Tibial nerve (tissue), 4 donors: ENCODE results near the gene FARSB. TPM values are rescaled to one million over a fixed set of nuclear protein-coding genes. Genes with fewer than 3 reads are reported as not detected.
A peak's percentile ranks its signal among the peaks of the same experiment; 100 is the strongest.

Experiments used
- DNase-seq, 2 donors: peaks; one replicate each; pipeline ENCODE4 v3.0.0-alpha.2; 2019; ENCODE audit warnings: low spot score in 2 of 2
- H3K27ac ChIP-seq, 4 donors: fragments of 200-600 bp; sonication (generic) in 3 of 4; one replicate each; pipeline ENCODE4 v1.5.1; 2017 to 2019; ENCODE audit warnings: mild to moderate bottlenecking in 1 of 4
- H3K27me3 ChIP-seq, 2 donors: fragments of 200-600 bp; sonication (generic) in 1 of 2; one replicate each; pipeline versions ENCODE4 v1.5.1 to v1.6.0; 2017 to 2019
- H3K36me3 ChIP-seq, 3 donors: fragments of 200-600 bp; sonication (generic); one replicate each; pipeline ENCODE4 v1.5.1; 2018 to 2019
- H3K4me1 ChIP-seq, 4 donors: fragments of 200-600 bp; sonication (generic) in 3 of 4; one replicate each; pipeline ENCODE4 v1.5.1; 2017 to 2019
- H3K4me3 ChIP-seq, 4 donors: fragments of 200-600 bp; sonication (generic) in 3 of 4; one replicate each; pipeline ENCODE4 v1.5.1; 2017 to 2019; ENCODE audit warnings: mild to moderate bottlenecking in 1 of 4, moderate library complexity in 1 of 4
- H3K9me3 ChIP-seq, 4 donors: fragments of 200-600 bp; sonication (generic) in 3 of 4; one replicate each; pipeline ENCODE4 v1.5.1; 2017 to 2019
- EP300 ChIP-seq, 2 donors: sonication (generic); formaldehyde crosslinking; IDR thresholded peaks; one replicate each; pipeline ENCODE4 v1.6.1; 2017; ENCODE audit warnings: antibody characterized with exemption in 2 of 2, mild to moderate bottlenecking in 1 of 2
- POLR2A ChIP-seq, 2 donors: fragments of 450-650 bp; IDR thresholded peaks; one replicate each; pipeline ENCODE4 v1.6.1; 2017; ENCODE audit warnings: antibody characterized with exemption in 2 of 2, mild to moderate bottlenecking in 2 of 2, moderate library complexity in 2 of 2
- WGBS, 2 donors: methylation state at CpG; one replicate each; pipeline ENCODE4 v1.1.5; 2018; 5-methylcytosine and 5-hydroxymethylcytosine counted together
- total RNA-seq, 4 donors: library from RNA; depleted of rRNA; stranded (reverse); fragments of >200 nt; gene quantifications; one replicate each; pipeline ENCODE4 v1.1.0, GENCODE V29; 2016
- TF ChIP-seq, protein P1 (sequence below), 5 experiments: fragments of 200-600 bp in 3 of 5; fragments of 450-650 bp in 2 of 5; sonication (generic) in 3 of 5; IDR thresholded peaks; one replicate each; pipeline ENCODE4 v1.5.1; 2016 to 2019; ENCODE audit warnings: antibody characterized with exemption in 5 of 5, mild to moderate bottlenecking in 3 of 5, moderate library complexity in 2 of 5

Gene FARSB
- total RNA-seq, 4 donors from 2014 or later = 12.3 to 16.8 (median 13.9) TPM

DNA sequence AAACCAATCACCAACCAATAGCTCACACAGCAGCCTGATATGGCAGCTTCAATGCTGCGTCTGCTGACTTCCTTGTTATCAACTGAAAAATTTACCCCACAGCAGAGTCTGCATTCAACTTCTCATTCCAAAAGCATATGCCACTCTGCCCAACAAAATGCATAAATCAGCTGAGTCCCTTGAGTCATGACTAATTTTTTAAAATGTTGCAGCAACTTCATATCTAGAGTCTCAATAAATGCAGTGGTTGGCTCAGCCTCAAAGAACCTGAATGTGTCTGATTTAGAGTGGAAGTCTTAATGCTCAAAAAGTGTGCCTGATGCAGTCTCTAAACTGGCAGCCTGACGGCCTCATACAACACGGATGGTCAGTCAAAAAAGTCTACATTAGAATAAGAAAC lies 46.5 kb downstream of the FARSB start:
- Histone ChIP-seq H3K4me1 (peaks cover 0 to 23% (median 3%) of the 10 kb centered on the region in 4 donors), H3K36me3 (peaks cover 0 to 23% (median 4%) of the 10 kb centered on the region in 3 donors), H3K4me3 (no peak overlapping the region), H3K27me3 (no peaks in the 10 kb centered on the region), H3K9me3 (no peaks in the 10 kb centered on the region), H3K27ac (peak overlapping the region in 1 of 4 donors; percentile 32)
- TF ChIP-seq, protein P1, sequence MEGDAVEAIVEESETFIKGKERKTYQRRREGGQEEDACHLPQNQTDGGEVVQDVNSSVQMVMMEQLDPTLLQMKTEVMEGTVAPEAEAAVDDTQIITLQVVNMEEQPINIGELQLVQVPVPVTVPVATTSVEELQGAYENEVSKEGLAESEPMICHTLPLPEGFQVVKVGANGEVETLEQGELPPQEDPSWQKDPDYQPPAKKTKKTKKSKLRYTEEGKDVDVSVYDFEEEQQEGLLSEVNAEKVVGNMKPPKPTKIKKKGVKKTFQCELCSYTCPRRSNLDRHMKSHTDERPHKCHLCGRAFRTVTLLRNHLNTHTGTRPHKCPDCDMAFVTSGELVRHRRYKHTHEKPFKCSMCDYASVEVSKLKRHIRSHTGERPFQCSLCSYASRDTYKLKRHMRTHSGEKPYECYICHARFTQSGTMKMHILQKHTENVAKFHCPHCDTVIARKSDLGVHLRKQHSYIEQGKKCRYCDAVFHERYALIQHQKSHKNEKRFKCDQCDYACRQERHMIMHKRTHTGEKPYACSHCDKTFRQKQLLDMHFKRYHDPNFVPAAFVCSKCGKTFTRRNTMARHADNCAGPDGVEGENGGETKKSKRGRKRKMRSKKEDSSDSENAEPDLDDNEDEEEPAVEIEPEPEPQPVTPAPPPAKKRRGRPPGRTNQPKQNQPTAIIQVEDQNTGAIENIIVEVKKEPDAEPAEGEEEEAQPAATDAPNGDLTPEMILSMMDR (IDR thresholded peaks at IDR 0.05) = no peak
- TF ChIP-seq POLR2A (IDR thresholded peaks at IDR 0.05) = no peak
- TF ChIP-seq EP300 (IDR thresholded peaks at IDR 0.05) = no peak
- DNase-seq = no peak
- 63 to 65% methylated on average over 3 of the region's 3 CpGs for WGBS, 2 donors

- no peak for DNase-seq
- peaks cover 0 to 16% (median 4%) of the 10 kb centered on the region in 3 donors for H3K36me3 ChIP-seq
- peaks cover 0 to 23% (median 3%) of the 10 kb centered on the region in 4 donors for H3K4me1 ChIP-seq
- TF ChIP-seq EP300 (IDR thresholded peaks at IDR 0.05) = no peak
- TF ChIP-seq, protein P1 (IDR thresholded peaks at IDR 0.05) = no peak
- no peak for TF ChIP-seq POLR2A (IDR thresholded peaks at IDR 0.05)
- no peaks in the 10 kb centered on the region for H3K9me3 ChIP-seq
- no peak overlapping the region for H3K4me3 ChIP-seq
- 41 to 50% methylated on average over 4 of the region's 4 CpGs for WGBS, 2 donors
- no peak overlapping the region for H3K27ac ChIP-seq
- no peaks in the 10 kb centered on the region for H3K27me3 ChIP-seq
Observed at GRCh38 chr2:222608081-222608480, 47.8 kb downstream of the FARSB start.

GRCh38 chr2:222606306-222606705 lies 49.6 kb downstream of the FARSB start:
- Histone ChIP-seq H3K9me3 (no peaks in the 10 kb centered on the region), H3K36me3 (peaks cover 0 to 7% (median 0%) of the 10 kb centered on the region in 3 donors), H3K27ac (peak overlapping the region in 2 of 4 donors; percentile 11 to 25), H3K27me3 (no peaks in the 10 kb centered on the region), H3K4me3 (no peak overlapping the region), H3K4me1 (peaks cover 0 to 23% (median 3%) of the 10 kb centered on the region in 4 donors)
- WGBS, 2 donors = 58 to 65% methylated on average over 3 of the region's 3 CpGs
- TF ChIP-seq, protein P1 (IDR thresholded peaks at IDR 0.05) = no peak
- TF ChIP-seq EP300 (IDR thresholded peaks at IDR 0.05) (no peak), POLR2A (IDR thresholded peaks at IDR 0.05) (no peak)
- DNase-seq = no peak

DNA sequence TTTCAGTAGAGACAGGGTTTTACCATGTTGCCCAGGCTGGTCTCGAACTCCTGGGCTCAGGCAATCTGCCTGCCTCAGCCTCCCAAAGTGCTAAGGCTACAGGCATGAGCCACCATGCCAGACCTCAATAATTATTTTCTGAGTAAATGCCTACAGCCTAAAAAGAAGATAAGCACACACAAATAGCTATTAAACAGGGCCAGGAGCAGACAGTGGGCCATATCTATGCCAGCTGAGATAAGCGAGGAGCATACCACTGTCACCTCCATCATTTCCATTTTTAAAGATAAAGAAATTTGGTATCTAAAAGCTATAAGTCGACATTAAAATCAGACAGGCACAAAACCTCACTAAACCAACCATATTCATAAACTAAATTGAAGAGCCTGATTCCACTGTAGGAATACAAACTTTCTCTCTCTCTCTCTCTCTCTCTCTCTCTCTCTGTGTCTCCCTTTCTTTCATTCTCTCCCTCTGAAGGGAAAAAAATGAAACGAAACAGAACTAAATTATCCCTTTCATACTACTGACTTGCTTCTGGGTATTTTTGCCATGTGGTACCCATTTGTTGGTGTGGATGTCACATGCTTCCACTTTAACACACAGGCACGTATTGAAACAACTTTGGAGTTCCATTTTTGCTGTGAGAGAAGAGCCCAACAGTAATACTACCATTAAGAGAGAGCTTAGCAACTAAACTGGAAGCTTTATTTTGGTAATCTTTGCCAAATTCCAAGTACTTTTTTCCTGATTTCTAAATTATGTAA lies 51.0 kb downstream of the FARSB start:
- DNase-seq = no peak
- TF ChIP-seq POLR2A (IDR thresholded peaks at IDR 0.05) (no peak), EP300 (IDR thresholded peaks at IDR 0.05) (no peak)
- TF ChIP-seq, protein P1 (IDR thresholded peaks at IDR 0.05) = peak in 1 of 5 experiments; percentile 22
- H3K36me3 ChIP-seq = peaks cover 0 to 3% (median 0%) of the 10 kb centered on the region in 3 donors
- no peaks in the 10 kb centered on the region for H3K9me3 ChIP-seq
- peak overlapping the region in 2 of 4 donors; percentile 8 to 41 for H3K27ac ChIP-seq
- 70 to 79% methylated on average over 5 of the region's 5 CpGs for WGBS, 2 donors
- H3K27me3 ChIP-seq = no peaks in the 10 kb centered on the region
- H3K4me3 ChIP-seq = no peak overlapping the region
- H3K4me1 ChIP-seq = peaks cover 0 to 23% (median 3%) of the 10 kb centered on the region in 4 donors

- H3K9me3 ChIP-seq = no peaks in the 10 kb centered on the region
- WGBS, 2 donors = 95 to 97% methylated on average over 2 of the region's 2 CpGs
- H3K36me3 ChIP-seq = peaks cover 0 to 8% (median 0%) of the 10 kb centered on the region in 3 donors
- TF ChIP-seq, protein P1 (IDR thresholded peaks at IDR 0.05) = no peak
- no peak for TF ChIP-seq EP300 (IDR thresholded peaks at IDR 0.05)
- TF ChIP-seq POLR2A (IDR thresholded peaks at IDR 0.05) = no peak
- no peak for DNase-seq
- H3K27me3 ChIP-seq = no peaks in the 10 kb centered on the region
- H3K4me3 ChIP-seq = no peak overlapping the region
- peaks cover 0 to 25% (median 3%) of the 10 kb centered on the region in 4 donors for H3K4me1 ChIP-seq
- H3K27ac ChIP-seq = no peak overlapping the region
Observed at GRCh38 chr2:222603501-222603900, 52.4 kb downstream of the FARSB start.
